ENCODE measurements around the gene NETO2.

GRCh38 chr16:47079860-47080259 lies 63.9 kb downstream of the NETO2 start:
- no peak for TF ChIP-seq EZH2phosphoT487 (IDR thresholded peaks at IDR 0.05; ENCODE audit: low read depth)
- TF ChIP-seq CTCF (IDR thresholded peaks at IDR 0.05; ENCODE audit: low read depth, low read length) = no peak

Measured in OCI-LY3 (cell line).